Spinal cord (tissue), 10 donors: ENCODE results near the gene MYT1. TPM values are rescaled to one million over a fixed set of nuclear protein-coding genes. Genes with fewer than 3 reads are reported as not detected.

ENCODE experiments used
- DNase-seq, 6 donors: peaks; one replicate each; pipeline versions ENCODE4 v3.0.0 to v3.0.0-alpha.2; 2013 to 2015; ENCODE audit warnings: low spot score in 6 of 6, low read depth in 4 of 6
- H3K27ac ChIP-seq: one replicate; pipeline ENCODE4 v1.5.1; 2013; ENCODE audit warnings: low read depth, low read length, control low read depth
- H3K27me3 ChIP-seq: one replicate; pipeline ENCODE4 v1.6.1; 2013; ENCODE audit warnings: low read length; ENCODE audit not compliant: control insufficient read depth, insufficient read depth
- H3K36me3 ChIP-seq: one replicate; pipeline ENCODE4 v1.6.1; 2013; ENCODE audit warnings: low read length; ENCODE audit not compliant: control insufficient read depth, insufficient read depth
- H3K4me1 ChIP-seq: one replicate; pipeline ENCODE4 v1.6.1; 2013; ENCODE audit warnings: low read length; ENCODE audit not compliant: control insufficient read depth, insufficient read depth
- H3K4me3 ChIP-seq: one replicate; pipeline ENCODE4 v1.5.1; 2013; ENCODE audit warnings: low read depth, low read length, control low read depth
- H3K9me3 ChIP-seq: one replicate; pipeline ENCODE4 v1.6.1; 2013; ENCODE audit warnings: low read length; ENCODE audit not compliant: control insufficient read depth, insufficient read depth
- WGBS: methylation state at CpG from one replicate; pipeline ENCODE4 v1.1.5; 2013; ENCODE audit warnings: missing lambda C conversion rate; ENCODE audit not compliant: insufficient coverage; 5-methylcytosine and 5-hydroxymethylcytosine counted together
- polyA plus RNA-seq, 2 donors: library from polyadenylated mRNA; unstranded; fragments of 120-200 nt; gene quantifications; one replicate each; pipeline ENCODE4 v1.2.1, GENCODE V29; 2013; ENCODE audit not compliant: insufficient read length in 2 of 2
- total RNA-seq, 2 donors: library from RNA; depleted of rRNA in 1 of 2; stranded (reverse); fragments of 120-200 nt in 1 of 2; fragments of >200 nt in 1 of 2; gene quantifications; one replicate each; pipeline versions ENCODE4 v1.2.3 to v1.2.4, GENCODE V29; 2013 to 2014
- donor health status: healthy.

Gene MYT1
- total and polyA plus RNA-seq, 4 donors, result 6.1 to 21.4 (median 13.5) TPM

- 77% methylated on average over 20 of the region's 21 CpGs for WGBS
- no peaks in the 10 kb centered on the region for H3K27me3 ChIP-seq
- no peak for DNase-seq
- H3K9me3 ChIP-seq, result no peaks in the 10 kb centered on the region
- no peak overlapping the region for H3K4me3 ChIP-seq
- no peak overlapping the region for H3K27ac ChIP-seq
- H3K4me1 ChIP-seq, result peaks cover 31% of the 10 kb centered on the region
- no peaks in the 10 kb centered on the region for H3K36me3 ChIP-seq
These were observed 24.8 kb upstream of the MYT1 start for GRCh38 chr20:64139199-64140060.

DNA sequence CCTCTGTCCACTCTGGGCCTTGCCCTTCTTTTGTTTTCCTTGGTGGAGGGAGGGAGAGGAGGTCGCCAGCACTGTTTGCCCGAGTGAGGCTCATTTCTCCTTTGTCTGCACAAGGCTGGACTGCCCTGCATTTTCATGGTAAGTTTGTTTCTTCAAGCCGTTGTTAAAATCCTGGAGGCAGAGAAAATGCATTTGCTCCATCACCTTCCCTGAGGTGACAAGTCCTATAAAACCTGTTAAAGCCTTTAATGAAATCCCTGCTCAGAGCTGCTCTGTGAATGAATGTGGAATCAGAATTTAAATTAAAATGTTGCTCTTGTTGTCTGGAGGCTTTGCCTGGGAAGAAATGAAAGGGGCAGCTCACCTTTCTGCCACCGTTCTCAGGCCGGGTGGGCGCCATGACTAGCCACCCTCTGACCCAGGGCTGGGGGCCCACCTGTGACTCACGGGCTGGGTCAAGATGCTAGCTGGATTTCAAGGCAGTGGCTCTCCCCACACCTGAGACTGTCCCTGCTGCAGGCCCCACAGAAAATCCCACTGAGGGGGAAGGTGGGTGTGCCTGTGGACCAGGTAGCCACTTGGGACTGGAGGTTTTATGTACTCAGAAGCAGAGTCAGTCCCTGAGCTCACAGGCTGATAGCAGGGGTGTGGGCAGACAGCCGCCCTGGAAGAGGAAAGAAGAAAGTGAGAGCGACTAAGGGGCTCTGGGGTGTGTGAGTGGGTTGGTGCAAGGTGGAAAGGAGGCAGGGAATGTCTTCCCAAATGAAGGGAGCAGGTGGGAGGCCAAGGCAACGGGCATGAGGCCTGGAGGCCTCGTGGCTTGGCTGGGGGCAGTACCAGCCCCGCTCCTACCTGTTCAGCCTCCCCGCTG, 24.0 kb upstream of the MYT1 start:
- Histone ChIP-seq H3K4me3 (no peak overlapping the region), H3K9me3 (no peaks in the 10 kb centered on the region), H3K27me3 (no peaks in the 10 kb centered on the region), H3K27ac (no peak overlapping the region), H3K4me1 (peaks cover 31% of the 10 kb centered on the region), H3K36me3 (no peaks in the 10 kb centered on the region)
- peak in 1 of 6 donors; percentile 66 for DNase-seq
- 81% methylated on average over 11 of the region's 13 CpGs for WGBS

- Histone ChIP-seq H3K27ac (no peak overlapping the region), H3K4me1 (peaks cover 34% of the 10 kb centered on the region), H3K9me3 (no peaks in the 10 kb centered on the region), H3K4me3 (no peak overlapping the region), H3K36me3 (no peaks in the 10 kb centered on the region), H3K27me3 (no peaks in the 10 kb centered on the region)
- WGBS, result 47% methylated on average over 6 of the region's 10 CpGs
- no peak for DNase-seq
These were observed 23.3 kb upstream of the MYT1 start for GRCh38 chr20:64140956-64141355.

DNA sequence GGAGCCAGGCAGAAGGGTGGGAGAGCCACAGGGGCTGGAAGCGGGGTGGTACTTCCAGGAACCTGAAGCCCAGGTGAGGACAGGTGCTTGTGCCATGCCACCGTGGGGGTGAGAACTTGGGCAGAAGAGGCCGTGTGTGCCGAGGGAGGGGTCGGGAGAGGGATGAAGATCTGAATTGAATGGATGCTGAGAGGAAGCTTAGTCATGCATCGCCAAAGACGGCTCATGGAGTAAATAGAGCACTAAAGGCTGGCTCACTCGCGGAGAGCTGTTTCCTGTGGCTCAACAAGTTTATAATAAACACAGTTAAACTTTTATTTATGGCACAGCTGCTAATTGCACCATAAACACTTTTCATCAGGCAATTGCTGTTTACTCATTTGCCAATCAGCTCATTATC, 21.7 kb upstream of the MYT1 start:
- Histone ChIP-seq H3K4me1 (peaks cover 51% of the 10 kb centered on the region), H3K27me3 (no peaks in the 10 kb centered on the region), H3K4me3 (no peak overlapping the region), H3K36me3 (no peaks in the 10 kb centered on the region), H3K27ac (no peak overlapping the region), H3K9me3 (no peaks in the 10 kb centered on the region)
- peak in 1 of 6 donors; percentile 67 for DNase-seq
- 24% methylated on average over 9 of the region's 9 CpGs for WGBS

DNA sequence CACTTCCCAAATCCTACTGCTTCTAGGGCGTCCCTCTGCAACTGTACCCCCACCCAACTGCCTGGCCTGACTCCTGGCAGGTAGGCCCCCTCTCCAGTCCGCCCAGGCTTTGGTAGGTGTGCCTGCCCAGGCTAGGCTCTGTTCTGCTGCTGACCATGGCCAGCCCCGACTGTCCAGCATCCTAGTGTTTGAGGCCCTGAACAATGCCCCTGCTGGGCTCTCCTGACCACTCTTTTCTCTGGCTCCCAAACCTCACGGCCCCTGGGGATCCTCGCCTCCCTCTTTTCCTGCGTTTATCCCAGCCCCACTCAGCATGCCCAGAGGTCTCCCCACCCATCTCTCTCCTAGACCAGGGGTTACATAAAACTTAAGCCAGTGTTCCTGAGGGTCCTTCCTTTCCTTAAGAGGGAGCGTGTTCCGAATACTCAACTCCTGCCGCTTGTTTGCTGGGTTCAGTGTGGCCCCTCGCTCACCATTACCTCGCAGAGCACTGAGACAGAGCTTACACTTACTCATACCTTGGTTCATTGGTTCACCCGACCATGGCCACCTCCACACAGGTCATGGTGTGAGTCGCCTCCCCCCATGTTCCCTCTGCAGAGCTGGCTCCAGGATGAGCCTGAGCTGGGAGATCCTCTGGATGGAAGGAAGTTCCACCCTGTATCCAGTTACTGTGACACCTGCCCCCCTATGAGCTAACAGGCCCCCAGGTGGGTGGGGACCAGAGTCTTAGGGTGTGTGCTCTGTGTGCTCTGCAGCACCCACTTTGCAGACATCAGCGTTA, 21.0 kb upstream of the MYT1 start:
- H3K4me1 ChIP-seq, result peaks cover 53% of the 10 kb centered on the region
- 71% methylated on average over 12 of the region's 14 CpGs for WGBS
- H3K36me3 ChIP-seq, result no peaks in the 10 kb centered on the region
- no peak overlapping the region for H3K4me3 ChIP-seq
- H3K27me3 ChIP-seq, result no peaks in the 10 kb centered on the region
- DNase-seq, result no peak
- no peaks in the 10 kb centered on the region for H3K9me3 ChIP-seq
- H3K27ac ChIP-seq, result no peak overlapping the region

DNA sequence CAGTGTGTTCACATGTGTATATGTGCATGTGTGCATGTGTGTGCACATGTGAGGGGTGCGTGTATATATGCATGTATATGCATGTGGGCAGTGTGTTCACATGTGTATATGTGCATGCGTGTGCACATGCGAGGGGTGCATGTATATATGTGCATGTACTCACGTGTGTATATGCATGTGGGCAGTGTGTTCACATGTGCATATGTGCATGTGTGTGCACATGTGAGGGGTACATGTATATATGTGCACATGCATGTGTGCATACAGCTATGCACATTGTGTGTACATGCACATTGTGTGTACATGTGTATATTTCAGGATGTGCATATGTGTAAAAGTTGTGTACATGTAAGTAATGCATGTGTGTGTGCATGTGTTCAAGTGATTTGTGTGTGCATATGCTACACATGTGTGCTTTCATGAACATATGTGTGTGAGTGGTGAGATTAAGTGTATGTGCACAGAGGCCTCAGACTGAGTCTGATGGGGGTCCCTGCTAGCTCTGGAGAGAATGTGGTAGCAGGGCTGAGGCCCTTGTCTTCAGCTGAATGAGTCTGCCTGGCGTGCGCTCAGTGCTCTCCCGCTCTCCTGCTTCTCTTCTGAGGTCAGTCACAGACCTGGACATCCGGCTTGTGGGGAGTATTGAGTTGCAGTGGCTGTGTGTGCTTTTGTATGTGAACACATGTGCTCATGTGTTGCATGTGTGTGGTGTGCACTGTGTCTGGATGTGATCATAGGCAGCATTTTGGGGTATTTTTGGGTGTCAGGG, 19.9 kb upstream of the MYT1 start:
- Histone ChIP-seq H3K36me3 (no peaks in the 10 kb centered on the region), H3K9me3 (no peaks in the 10 kb centered on the region), H3K4me1 (peaks cover 55% of the 10 kb centered on the region), H3K4me3 (no peak overlapping the region), H3K27me3 (no peaks in the 10 kb centered on the region), H3K27ac (no peak overlapping the region)
- no peak for DNase-seq
- 86% methylated on average over 8 of the region's 8 CpGs for WGBS

- Histone ChIP-seq H3K4me1 (peaks cover 46% of the 10 kb centered on the region), H3K27ac (no peak overlapping the region), H3K4me3 (no peak overlapping the region), H3K36me3 (no peaks in the 10 kb centered on the region), H3K9me3 (no peaks in the 10 kb centered on the region), H3K27me3 (no peaks in the 10 kb centered on the region)
- 92% methylated on average over 15 of the region's 17 CpGs for WGBS
- no peak for DNase-seq
These were observed 18.6 kb upstream of the MYT1 start for GRCh38 chr20:64145458-64146300.

DNA sequence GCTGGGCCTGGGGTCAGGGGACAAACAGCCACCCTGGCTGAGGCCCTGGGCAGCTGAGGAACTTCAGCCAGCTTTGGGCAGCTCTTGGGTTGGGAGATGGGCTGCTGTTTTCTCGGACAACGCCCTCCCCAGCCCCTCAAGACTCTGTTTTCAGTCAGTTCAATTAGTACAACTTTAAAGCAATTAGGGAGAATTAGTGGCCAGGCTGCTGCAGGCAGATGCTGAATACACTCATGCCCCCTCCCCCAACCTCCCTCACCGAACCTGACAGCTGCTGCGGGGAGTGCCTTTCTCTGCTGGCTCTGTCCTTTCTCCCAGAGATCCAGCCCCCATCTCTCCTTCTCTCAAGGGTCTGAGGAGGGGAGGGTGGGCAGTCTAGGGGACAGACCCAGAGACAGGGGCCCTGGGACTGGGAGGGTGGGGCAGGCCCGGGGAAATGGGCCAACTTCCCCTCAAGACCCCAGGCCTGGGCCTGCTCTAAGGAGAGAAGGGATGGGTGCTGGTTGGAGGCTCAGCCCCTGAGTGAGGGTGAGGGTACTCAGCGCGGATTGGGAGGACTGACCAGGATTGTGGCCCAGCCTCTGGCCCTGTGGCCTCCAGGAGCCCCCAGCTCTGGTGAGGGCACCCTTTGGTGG, 17.8 kb upstream of the MYT1 start:
- no peaks in the 10 kb centered on the region for H3K9me3 ChIP-seq
- H3K27ac ChIP-seq, result peak overlapping the region; percentile 58
- peaks cover 39% of the 10 kb centered on the region for H3K4me1 ChIP-seq
- H3K27me3 ChIP-seq, result no peaks in the 10 kb centered on the region
- DNase-seq, result peak in 2 of 6 donors; percentile 38 to 69
- H3K36me3 ChIP-seq, result no peaks in the 10 kb centered on the region
- no peak overlapping the region for H3K4me3 ChIP-seq
- 95% methylated on average over 2 of the region's 7 CpGs for WGBS
